K562 (cell line): ENCODE data around the gene SMC3. TPM values are rescaled to one million over a fixed set of nuclear protein-coding genes. Genes with fewer than 3 reads are reported as not detected.

Experiments
- ATAC-seq: fragments of 200-7000 bp; cut with Tn5 transposase; 3 replicates; pipeline ENCODE4 v1.9.1; 2020; ENCODE audit warnings: moderate library complexity
- BruUV-seq: library from RNA; stranded (reverse); fragments of 400-500 nt; replicated peaks from 2 replicates; lab custom pipeline; 2021; lab: Mats Ljungman, UMichigan
- CTCF ChIA-PET: fragments of 300-600 bp; formaldehyde crosslinking; extraction: SDS; loops from one replicate; lab custom pipeline; 2021; ENCODE audit warnings: low intra/inter-chr PET ratio; lab: Yijun Ruan, JAX
- POLR2A ChIA-PET: fragments of 300-600, 350-650 bp; sonication (Branson Sonifier 250); formaldehyde crosslinking; extraction: SDS; loops from one replicate; lab custom pipeline; 2021; ENCODE audit warnings: antibody characterized with exemption, inconsistent platforms; lab: Yijun Ruan, JAX
- DNase-seq, 4 experiments: peaks; one replicate each; pipeline versions ENCODE4 v3.0.0 to v3.0.0-alpha.2; 2011 to 2018; ENCODE audit warnings: low spot score in 3 of 4, mixed read lengths in 3 of 4; ENCODE audit errors: extremely low read depth in 1 of 4
- FAIRE-seq: peaks from 2 replicates; lab custom pipeline; 2011; peaks lifted over from hg19 to GRCh38; lab: Jason Lieb, UNC
- H2AFZ ChIP-seq: 2 replicates; pipeline ENCODE4 v1.6.0; 2011; ENCODE audit warnings: low read depth, low read length, control low read depth, inconsistent platforms
- H3K27ac ChIP-seq: fragments of 200-600 bp; 3 replicates; pipeline ENCODE4 v1.8.0; 2011; ENCODE audit warnings: low read depth, mild to moderate bottlenecking, control low read depth, inconsistent platforms, low read length, moderate library complexity, mixed read lengths; ENCODE audit errors: extremely low read depth
- H3K27me3 ChIP-seq, 2 experiments: fragments of 300-600 bp in 1 of 2; 2 replicates in 1 of 2; 3 replicates in 1 of 2; pipeline versions ENCODE4 v1.6.0 to v1.8.0; 2011; ENCODE audit warnings: inconsistent platforms in 2 of 2, low read length in 2 of 2, mild to moderate bottlenecking in 1 of 2, mixed read lengths in 1 of 2, moderate library complexity in 1 of 2; ENCODE audit not compliant: control insufficient read depth in 2 of 2, insufficient read depth in 2 of 2
- H3K36me3 ChIP-seq: fragments of 300-600 bp; 3 replicates; pipeline ENCODE4 v1.8.0; 2011; ENCODE audit warnings: mild to moderate bottlenecking, low read length, inconsistent platforms; ENCODE audit not compliant: control insufficient read depth, insufficient read depth
- H3K4me1 ChIP-seq, 2 experiments: fragments of 200-600 bp in 1 of 2; replicated peaks in 1 of 2; 2 replicates in 1 of 2; 3 replicates in 1 of 2; pipeline versions ENCODE4 v1.5.1 to v1.8.0; 2011; ENCODE audit warnings: inconsistent platforms in 2 of 2, low read length in 2 of 2, mild to moderate bottlenecking in 1 of 2, mixed read lengths in 1 of 2, moderate library complexity in 1 of 2; ENCODE audit not compliant: control insufficient read depth in 2 of 2, insufficient read depth in 2 of 2
- H3K4me2 ChIP-seq: 2 replicates; pipeline ENCODE4 v1.6.1; 2011; ENCODE audit warnings: low read length, control low read depth, inconsistent platforms, mixed read lengths; ENCODE audit not compliant: insufficient read depth
- H3K4me3 ChIP-seq: fragments of 200-600 bp; sonication (generic), shearing (Covaris generic); 2 replicates; pipeline ENCODE4 v1.5.1; 2016; ENCODE audit warnings: control low read depth, inconsistent platforms
- H3K79me2 ChIP-seq: fragments of 200-600 bp; 3 replicates; pipeline ENCODE4 v1.8.0; 2011; ENCODE audit warnings: low read length, inconsistent platforms; ENCODE audit not compliant: control insufficient read depth, insufficient read depth
- H3K9ac ChIP-seq, 2 experiments: 2 replicates each; pipeline versions ENCODE4 v1.6.0 to v1.6.1; 2011; ENCODE audit warnings: low read depth in 2 of 2, low read length in 2 of 2, control low read depth in 1 of 2, inconsistent platforms in 1 of 2, mild to moderate bottlenecking in 1 of 2, mixed read lengths in 1 of 2; ENCODE audit not compliant: insufficient read depth in 1 of 2
- H3K9me1 ChIP-seq: one replicate; pipeline ENCODE4 v1.6.0; 2011; ENCODE audit warnings: inconsistent platforms, mild to moderate bottlenecking, low read length, moderate library complexity; ENCODE audit not compliant: control insufficient read depth, insufficient read depth
- H3K9me3 ChIP-seq: replicated peaks from 2 replicates; pipeline ENCODE4 v1.5.1; 2011; ENCODE audit warnings: low read depth, low read length, inconsistent platforms; ENCODE audit not compliant: control insufficient read depth, insufficient read depth
- H4K20me1 ChIP-seq: replicated peaks from 2 replicates; pipeline ENCODE4 v1.6.1; 2011; ENCODE audit warnings: low read length, inconsistent platforms, mixed read lengths; ENCODE audit not compliant: control insufficient read depth, insufficient read depth
- BRCA1 ChIP-seq, 2 experiments: fragments of 450-650 bp in 1 of 2; sonication (generic) in 1 of 2; formaldehyde crosslinking in 1 of 2; IDR thresholded peaks; 2 replicates each; pipeline versions ENCODE4 v1.5.0 to v1.6.1; 2017 to 2020; ENCODE audit warnings: mild to moderate bottlenecking in 1 of 2, missing genetic modification reagents in 1 of 2
- ETV5 ChIP-seq: sonication (generic); formaldehyde crosslinking; IDR thresholded peaks from 2 replicates; pipeline ENCODE4 v1.4.0; 2020; ENCODE audit warnings: low read depth, mild to moderate bottlenecking, missing genetic modification reagents
- FOXK2 ChIP-seq, 2 experiments: fragments of 450-650 bp; IDR thresholded peaks in 1 of 2; conservative IDR thresholded peaks in 1 of 2; 2 replicates each; pipeline ENCODE4 v1.6.1; 2016; ENCODE audit warnings: low read depth in 2 of 2, mild to moderate bottlenecking in 1 of 2
- HLTF ChIP-seq: fragments of 450-650 bp; IDR thresholded peaks from 2 replicates; pipeline ENCODE4 v1.6.1; 2016
- RCOR1 ChIP-seq, 2 experiments: IDR thresholded peaks; 2 replicates each; pipeline ENCODE4 v1.6.1; 2012; ENCODE audit warnings: low read depth in 2 of 2, low read length in 2 of 2, borderline replicate concordance in 1 of 2, improper control_type of control experiment in 1 of 2
- RFX1 ChIP-seq: fragments of 450-650 bp; IDR thresholded peaks from 2 replicates; pipeline ENCODE4 v1.6.1; 2016; ENCODE audit warnings: mild to moderate bottlenecking, moderate library complexity
- U2AF2 ChIP-seq: fragments of 200-400 bp; formaldehyde crosslinking; optimal IDR thresholded peaks from 2 replicates; pipeline ENCODE3; 2017; ENCODE audit warnings: low read depth, mild to moderate bottlenecking, low read length
- ZNF146 ChIP-seq: IDR thresholded peaks from one replicate; pipeline ENCODE4 v1.6.1; 2018; ENCODE audit warnings: missing compliant biosample characterization; ENCODE audit not compliant: unreplicated experiment
- ZNF3 ChIP-seq: fragments of 250-450 bp; sonication (Bioruptor Pico); IDR thresholded peaks from 2 replicates; pipeline ENCODE4 v1.5.0; 2021; ENCODE audit warnings: mild to moderate bottlenecking, moderate library complexity
- WGBS: fragments of 100-300 bp; shearing (Covaris generic); methylation state at CpG from one replicate; pipeline ENCODE4 v1.1.6; 2016; ENCODE audit warnings: low coverage, mixed read lengths; ENCODE audit not compliant: insufficient coverage; ENCODE audit errors: missing lambda C conversion rate; 5-methylcytosine and 5-hydroxymethylcytosine counted together
- in situ Hi-C: fragments of 300-500 bp; cut with MboI; formaldehyde crosslinking; loops from 4 replicates; pipeline ENCODE4 v1.15.0; 2018; ENCODE audit warnings: inconsistent platforms, mixed read lengths
- intact Hi-C: fragments of 100-400 bp; cut with micrococcal nuclease; formaldehyde crosslinking; loops from 2 replicates; pipeline ENCODE4 v1.14.2; 2022
- polyA plus RNA-seq, 8 experiments: library from polyadenylated mRNA; depleted of rRNA in 4 of 8; stranded (reverse) in 5 of 8; unstranded in 3 of 8; fragments of >200 nt; fragmentation: Nextera tagmentation in 2 of 8; fragmentation: Illumina TruSeq in 1 of 8; extraction: Ambion mirVana in 2 of 8; extraction: Trizol in 1 of 8; gene quantifications; 2 replicates each; pipeline versions ENCODE4 v1.2.1 to v1.2.3, GENCODE V29; 2011 to 2014; ENCODE audit warnings: inconsistent platforms in 1 of 8, missing spikeins in 1 of 8
- total RNA-seq, 7 experiments: library from RNA; depleted of rRNA in 6 of 7; stranded (reverse); fragments of >200 nt in 6 of 7; fragmentation: Illumina TruSeq in 2 of 7; extraction: Trizol in 2 of 7; gene quantifications; 2 replicates each; pipeline versions ENCODE4 v1.2.1 to v1.2.3, GENCODE V29; 2011 to 2021; ENCODE audit warnings: low replicate concordance in 1 of 7
- TF ChIP-seq, protein P1 (sequence below): fragments of 450-650 bp; formaldehyde crosslinking; IDR thresholded peaks from 2 replicates; pipeline ENCODE4 v1.4.0; 2020; ENCODE audit warnings: mild to moderate bottlenecking, moderate library complexity
- TF ChIP-seq, protein P2 (sequence below): sonication (generic); formaldehyde crosslinking; IDR thresholded peaks from 2 replicates; pipeline ENCODE4 v1.8.0; 2022; ENCODE audit warnings: missing genetic modification reagents, mild to moderate bottlenecking, borderline replicate concordance

SMC3 gene
- total and polyA plus RNA-seq, 9 of the 15 experiments (the other 6 are each of a cell fraction or from before 2014, with no cell fraction given), result 21.3 to 62.6 (median 39.3) TPM

- Histone ChIP-seq H3K36me3 (no peaks in the 10 kb centered on the region), H3K4me3 (no peak overlapping the region), H4K20me1 (no peaks in the 10 kb centered on the region), H3K4me2 (no peak overlapping the region), H3K9ac (no peak overlapping the region), H3K4me1 (no peaks in the 10 kb centered on the region; a peak in 2 of 5 replicates), H3K9me3 (no peaks in the 10 kb centered on the region), H3K79me2 (no peaks in the 10 kb centered on the region), H3K27me3 (peaks cover 0 to 4% of the 10 kb centered on the region in 2 experiments; a peak in 3 of 5 replicates), H2AFZ (no peak overlapping the region), H3K27ac (no peak overlapping the region), H3K9me1 (no peaks in the 10 kb centered on the region)
- FAIRE-seq (no peak), DNase-seq (no peak), ATAC-seq (no peak)
- in situ Hi-C loops, result no loop called here
- POLR2A ChIA-PET, result no interaction called here
- intact Hi-C loops, result no loop called here
- TF ChIP-seq HLTF, result no peak
- TF ChIP-seq, protein P1, sequence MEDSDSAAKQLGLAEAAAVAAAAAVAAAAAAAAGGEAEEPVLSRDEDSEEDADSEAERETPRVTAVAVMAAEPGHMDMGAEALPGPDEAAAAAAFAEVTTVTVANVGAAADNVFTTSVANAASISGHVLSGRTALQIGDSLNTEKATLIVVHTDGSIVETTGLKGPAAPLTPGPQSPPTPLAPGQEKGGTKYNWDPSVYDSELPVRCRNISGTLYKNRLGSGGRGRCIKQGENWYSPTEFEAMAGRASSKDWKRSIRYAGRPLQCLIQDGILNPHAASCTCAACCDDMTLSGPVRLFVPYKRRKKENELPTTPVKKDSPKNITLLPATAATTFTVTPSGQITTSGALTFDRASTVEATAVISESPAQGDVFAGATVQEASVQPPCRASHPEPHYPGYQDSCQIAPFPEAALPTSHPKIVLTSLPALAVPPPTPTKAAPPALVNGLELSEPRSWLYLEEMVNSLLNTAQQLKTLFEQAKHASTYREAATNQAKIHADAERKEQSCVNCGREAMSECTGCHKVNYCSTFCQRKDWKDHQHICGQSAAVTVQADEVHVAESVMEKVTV (CRISPR knock-in tag), result no peak
- TF ChIP-seq ZNF146 (CRISPR knock-in tag), result no peak
- no peak for TF ChIP-seq RFX1
- no peak for TF ChIP-seq ETV5 (CRISPR knock-in tag)
- no peak for TF ChIP-seq RCOR1 (IDR thresholded peaks at IDR 0.05; ENCODE audit: borderline replicate concordance in 1 of 2, low read depth in 2 of 2, low read length in 2 of 2)
- TF ChIP-seq FOXK2 (conservative IDR thresholded peaks at IDR 0.05 in 1 of 2, IDR thresholded peaks at IDR 0.05 in 1 of 2; ENCODE audit: low read depth in 2 of 2), result no peak
- TF ChIP-seq, protein P2, sequence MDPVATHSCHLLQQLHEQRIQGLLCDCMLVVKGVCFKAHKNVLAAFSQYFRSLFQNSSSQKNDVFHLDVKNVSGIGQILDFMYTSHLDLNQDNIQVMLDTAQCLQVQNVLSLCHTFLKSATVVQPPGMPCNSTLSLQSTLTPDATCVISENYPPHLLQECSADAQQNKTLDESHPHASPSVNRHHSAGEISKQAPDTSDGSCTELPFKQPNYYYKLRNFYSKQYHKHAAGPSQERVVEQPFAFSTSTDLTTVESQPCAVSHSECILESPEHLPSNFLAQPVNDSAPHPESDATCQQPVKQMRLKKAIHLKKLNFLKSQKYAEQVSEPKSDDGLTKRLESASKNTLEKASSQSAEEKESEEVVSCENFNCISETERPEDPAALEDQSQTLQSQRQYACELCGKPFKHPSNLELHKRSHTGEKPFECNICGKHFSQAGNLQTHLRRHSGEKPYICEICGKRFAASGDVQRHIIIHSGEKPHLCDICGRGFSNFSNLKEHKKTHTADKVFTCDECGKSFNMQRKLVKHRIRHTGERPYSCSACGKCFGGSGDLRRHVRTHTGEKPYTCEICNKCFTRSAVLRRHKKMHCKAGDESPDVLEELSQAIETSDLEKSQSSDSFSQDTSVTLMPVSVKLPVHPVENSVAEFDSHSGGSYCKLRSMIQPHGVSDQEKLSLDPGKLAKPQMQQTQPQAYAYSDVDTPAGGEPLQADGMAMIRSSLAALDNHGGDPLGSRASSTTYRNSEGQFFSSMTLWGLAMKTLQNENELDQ (CRISPR knock-in tag), result no peak
- TF ChIP-seq U2AF2, result no peak
- no peak for TF ChIP-seq ZNF3 (CRISPR knock-in tag)
- TF ChIP-seq BRCA1 (IDR thresholded peaks at IDR 0.05), result no peak
- no peak for TF ChIP-seq BRCA1 (CRISPR knock-in tag; IDR thresholded peaks at IDR 0.05)
- CTCF ChIA-PET, result no interaction called here
- BruUV-seq, result no TSS peak
- 0% methylated on average over 3 of the region's 3 CpGs for WGBS
Observed at GRCh38 chr10:110523736-110524135, 43.8 kb upstream of the SMC3 start.
